Erythroblast (primary cell): Measurements from ENCODE around the gene ZBTB42.

Experiments
- DNase-seq, 2 experiments: peaks; one replicate each; lab custom pipeline; 2025; lab: John Stamatoyannopoulos, UW
- GATA1 ChIP-seq: IDR thresholded peaks from 2 replicates; pipeline ENCODE4 v1.6.1; 2011; ENCODE audit warnings: low read depth, mild to moderate bottlenecking, control low read depth, low read length, moderate library complexity
- POLR2A ChIP-seq: IDR thresholded peaks from 2 replicates; pipeline ENCODE4 v1.6.1; 2011; ENCODE audit warnings: mild to moderate bottlenecking, low read length

ZBTB42 gene

GRCh38 chr14:104782808-104783139 is 18.1 kb upstream of the ZBTB42 start:
- no peak for DNase-seq

DNA sequence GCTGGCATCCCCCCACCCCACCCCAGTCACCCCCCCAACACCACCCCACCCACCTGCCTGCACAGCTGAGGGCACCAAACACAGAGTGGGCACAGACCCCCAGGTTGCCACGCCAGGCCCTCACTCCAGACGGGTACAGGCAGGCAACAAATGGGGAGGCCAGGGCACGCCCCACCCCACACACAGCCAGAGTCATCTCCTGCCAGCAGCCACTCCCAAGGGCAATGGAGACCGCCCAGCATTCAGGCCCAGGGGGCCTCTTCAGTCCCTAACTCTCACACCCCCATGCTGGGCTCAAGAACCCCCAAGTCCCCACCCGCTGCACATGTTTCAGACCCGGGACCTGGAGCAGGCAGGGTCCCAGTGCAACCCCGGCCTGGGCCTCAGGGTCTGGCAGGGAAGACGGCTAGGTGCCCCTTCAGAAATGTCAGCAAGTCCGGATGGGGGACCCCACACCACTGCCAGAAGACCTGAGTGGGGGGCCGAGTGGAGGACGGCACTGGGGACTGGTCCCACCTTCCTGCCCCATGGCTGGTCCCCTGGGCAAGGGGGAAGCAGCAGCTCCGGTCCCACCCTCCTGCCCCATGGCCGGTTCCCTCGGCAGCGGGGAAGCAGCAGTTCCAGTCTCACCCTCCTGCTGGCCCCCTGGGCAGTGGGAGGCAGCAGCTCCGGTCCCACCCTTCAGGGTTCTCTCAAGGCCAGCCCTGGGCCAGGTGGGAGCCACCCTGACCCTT is 17.2 kb upstream of the ZBTB42 start:
- DNase-seq = no peak
- TF ChIP-seq POLR2A (no peak), GATA1 (no peak)

More at GRCh38 chr14:104782808-104783139, 18.1 kb upstream of the ZBTB42 start:
- TF ChIP-seq GATA1 (no peak), POLR2A (no peak)

- TF ChIP-seq GATA1 = no peak
- no peak for TF ChIP-seq POLR2A
These were observed 16.7 kb upstream of the ZBTB42 start for GRCh38 chr14:104784218-104784568.

DNA sequence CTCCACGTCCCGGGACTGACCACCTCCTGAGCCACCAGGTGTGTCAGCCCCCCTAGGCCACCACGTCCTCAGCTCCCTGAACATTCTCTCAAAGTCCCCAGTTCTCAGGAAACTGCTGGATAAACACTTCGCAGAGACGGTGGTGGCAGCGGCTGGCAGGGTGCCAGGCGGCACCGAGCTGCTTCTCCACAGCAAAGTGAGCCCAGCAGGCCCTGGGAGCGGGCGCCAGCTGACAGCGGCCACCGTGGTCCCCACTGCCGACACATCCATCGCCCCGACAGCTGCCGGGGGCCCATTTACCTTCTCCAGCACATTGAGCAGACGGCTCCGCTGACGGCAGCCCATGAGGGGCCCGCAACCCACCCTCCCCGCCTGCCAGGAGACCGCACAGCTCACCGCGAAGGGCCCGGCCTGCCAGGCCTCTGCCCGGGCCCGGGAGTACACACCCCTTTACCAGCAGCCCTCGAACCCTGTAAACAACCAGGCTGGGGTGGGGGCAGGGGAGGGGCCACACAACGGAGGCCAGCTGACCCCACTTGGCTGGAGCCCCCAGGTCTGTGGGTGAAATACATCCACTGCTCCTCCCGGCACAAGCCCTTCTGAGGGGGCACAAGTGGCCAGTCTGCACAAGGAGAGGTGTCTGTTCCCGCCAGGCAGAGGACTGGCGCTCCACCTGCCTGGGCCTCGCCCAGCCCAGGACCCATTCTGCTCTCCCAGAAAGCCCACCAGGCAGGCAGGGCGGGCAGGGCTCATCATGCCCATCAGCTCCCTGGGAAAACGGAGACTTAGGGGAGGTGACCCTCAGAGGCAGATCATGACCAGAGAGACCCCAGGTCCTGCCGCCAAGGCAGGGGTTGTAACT is 15.8 kb upstream of the ZBTB42 start:
- TF ChIP-seq GATA1 = no peak
- no peak for TF ChIP-seq POLR2A
- no peak for DNase-seq

More at GRCh38 chr14:104784218-104784568, 16.7 kb upstream of the ZBTB42 start:
- DNase-seq = no peak

- no peak for DNase-seq
- TF ChIP-seq GATA1 (no peak), POLR2A (no peak)
These were observed 15.2 kb upstream of the ZBTB42 start for GRCh38 chr14:104785708-104786080.

DNA sequence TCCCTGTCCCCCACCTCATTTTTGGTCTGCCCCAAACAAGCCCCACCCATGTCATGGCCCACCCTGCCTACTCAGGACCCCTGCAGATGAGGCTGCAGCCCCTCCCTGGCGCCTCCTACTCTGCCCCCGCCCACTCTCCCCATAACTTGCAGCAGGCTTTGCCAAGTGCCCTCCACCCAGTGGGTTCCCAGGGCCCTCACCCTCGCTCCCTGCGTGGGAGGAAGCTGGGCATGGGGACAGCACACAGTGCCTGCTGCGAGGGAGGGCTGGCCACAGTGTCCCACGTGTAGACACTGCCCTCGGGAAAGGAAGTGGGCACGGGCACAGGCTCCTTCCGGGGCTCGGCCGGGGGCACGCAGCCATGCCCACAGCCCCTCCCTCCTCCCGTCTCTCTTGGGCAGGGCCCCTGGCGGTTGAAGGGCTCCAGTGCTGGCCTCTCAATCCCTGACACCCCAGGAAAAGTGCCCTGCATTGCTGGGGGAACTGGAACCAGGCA is 14.8 kb upstream of the ZBTB42 start:
- TF ChIP-seq POLR2A (no peak), GATA1 (no peak)
- no peak for DNase-seq

- TF ChIP-seq POLR2A (no peak), GATA1 (no peak)
- no peak for DNase-seq
These were observed 13.9 kb upstream of the ZBTB42 start for GRCh38 chr14:104786726-104787675.

- TF ChIP-seq POLR2A = no peak
- TF ChIP-seq GATA1 = no peak
- no peak for DNase-seq
These were observed 13.2 kb upstream of the ZBTB42 start for GRCh38 chr14:104787736-104788135.

- TF ChIP-seq GATA1 = no peak
- TF ChIP-seq POLR2A = no peak
These were observed 12.6 kb upstream of the ZBTB42 start for GRCh38 chr14:104788161-104788818.

DNA sequence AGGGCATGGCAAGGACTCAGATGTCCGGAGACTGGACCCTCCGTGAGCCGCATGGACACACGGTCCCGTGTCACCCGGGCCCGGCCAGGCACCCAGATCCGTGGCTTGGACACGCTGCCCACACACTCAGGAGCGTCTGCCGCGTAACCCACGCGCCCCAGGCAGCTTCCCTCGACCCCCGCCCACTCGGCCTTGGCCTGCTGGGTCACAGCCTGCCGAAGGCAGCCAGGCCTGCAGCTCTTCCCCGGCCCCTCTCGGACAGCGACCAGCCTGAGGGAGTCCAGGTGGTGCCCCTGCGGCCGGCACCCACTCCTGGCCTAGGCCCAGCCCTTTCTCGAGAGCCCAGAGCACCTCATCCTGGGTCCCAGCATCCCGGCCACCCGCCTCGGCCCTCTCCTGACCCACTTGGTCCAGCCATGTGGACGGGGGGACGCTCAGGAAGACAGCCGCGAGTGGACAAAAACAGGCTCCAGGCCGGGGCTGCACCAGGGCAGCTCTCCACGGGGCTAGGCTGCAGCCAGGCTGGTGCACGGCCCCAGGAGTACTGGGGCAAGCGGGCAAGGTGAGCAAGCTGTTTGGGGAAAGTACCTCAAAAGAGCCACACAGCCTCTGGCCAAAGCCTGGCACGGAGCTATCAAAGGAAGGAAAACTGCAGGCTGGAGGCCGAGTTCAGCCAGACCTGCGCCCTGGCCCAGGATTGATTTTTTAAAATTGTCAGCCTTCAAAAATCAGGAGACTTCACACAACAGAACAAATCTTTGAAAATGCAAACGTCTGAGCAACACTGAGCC is 11.8 kb upstream of the ZBTB42 start:
- no peak for DNase-seq
- TF ChIP-seq GATA1 (no peak), POLR2A (no peak)

More at GRCh38 chr14:104788161-104788818, 12.6 kb upstream of the ZBTB42 start:
- no peak for DNase-seq

- DNase-seq = no peak
- TF ChIP-seq POLR2A = no peak
- no peak for TF ChIP-seq GATA1
These were observed 10.9 kb upstream of the ZBTB42 start for GRCh38 chr14:104789752-104790743.
